LNCaP clone FGC (cell line): ENCODE measurements around the gene SMG6.

Experiments
- DNase-seq: peaks from one replicate; pipeline ENCODE4 v3.0.0-alpha.2; 2011; ENCODE audit warnings: low read depth
- H3K4me3 ChIP-seq: 2 replicates; pipeline ENCODE4 v1.5.1; 2011; ENCODE audit warnings: mild to moderate bottlenecking, low read depth, low read length, control low read depth
- TF ChIP-seq, protein P1 (sequence below): IDR thresholded peaks from 2 replicates; pipeline ENCODE4 v1.5.1; 2012; ENCODE audit warnings: mild to moderate bottlenecking; ENCODE audit not compliant: control insufficient read depth, insufficient read depth; ENCODE audit errors: extremely low read depth

The SMG6 gene

DNA sequence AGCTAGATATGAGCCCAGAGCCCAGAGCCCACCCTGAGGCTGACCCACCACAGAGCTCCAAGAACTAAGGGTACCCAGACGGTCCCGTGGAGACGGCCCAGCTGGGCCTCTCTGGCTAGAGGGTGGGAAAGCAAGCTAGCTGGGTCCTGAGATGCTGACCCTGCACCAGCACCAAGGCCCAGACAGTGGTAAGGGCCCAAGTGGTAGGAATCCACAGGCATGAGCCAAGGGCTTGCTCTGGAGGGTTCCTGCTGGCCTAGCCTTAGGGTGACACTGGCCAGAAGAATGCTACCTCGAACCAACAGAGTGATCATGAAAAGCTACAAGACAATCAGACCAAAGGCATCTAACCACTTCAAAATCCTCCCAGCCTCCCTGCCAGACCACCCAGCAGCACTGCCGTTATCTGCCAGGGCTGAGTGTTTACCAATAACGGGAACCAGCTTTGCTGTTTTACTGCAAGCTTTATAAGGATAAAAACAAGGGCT is 235.5 kb downstream of the SMG6 start:
- DNase-seq, result no peak
- TF ChIP-seq, protein P1, sequence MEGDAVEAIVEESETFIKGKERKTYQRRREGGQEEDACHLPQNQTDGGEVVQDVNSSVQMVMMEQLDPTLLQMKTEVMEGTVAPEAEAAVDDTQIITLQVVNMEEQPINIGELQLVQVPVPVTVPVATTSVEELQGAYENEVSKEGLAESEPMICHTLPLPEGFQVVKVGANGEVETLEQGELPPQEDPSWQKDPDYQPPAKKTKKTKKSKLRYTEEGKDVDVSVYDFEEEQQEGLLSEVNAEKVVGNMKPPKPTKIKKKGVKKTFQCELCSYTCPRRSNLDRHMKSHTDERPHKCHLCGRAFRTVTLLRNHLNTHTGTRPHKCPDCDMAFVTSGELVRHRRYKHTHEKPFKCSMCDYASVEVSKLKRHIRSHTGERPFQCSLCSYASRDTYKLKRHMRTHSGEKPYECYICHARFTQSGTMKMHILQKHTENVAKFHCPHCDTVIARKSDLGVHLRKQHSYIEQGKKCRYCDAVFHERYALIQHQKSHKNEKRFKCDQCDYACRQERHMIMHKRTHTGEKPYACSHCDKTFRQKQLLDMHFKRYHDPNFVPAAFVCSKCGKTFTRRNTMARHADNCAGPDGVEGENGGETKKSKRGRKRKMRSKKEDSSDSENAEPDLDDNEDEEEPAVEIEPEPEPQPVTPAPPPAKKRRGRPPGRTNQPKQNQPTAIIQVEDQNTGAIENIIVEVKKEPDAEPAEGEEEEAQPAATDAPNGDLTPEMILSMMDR, result no peak
- H3K4me3 ChIP-seq, result no peak overlapping the region

DNA sequence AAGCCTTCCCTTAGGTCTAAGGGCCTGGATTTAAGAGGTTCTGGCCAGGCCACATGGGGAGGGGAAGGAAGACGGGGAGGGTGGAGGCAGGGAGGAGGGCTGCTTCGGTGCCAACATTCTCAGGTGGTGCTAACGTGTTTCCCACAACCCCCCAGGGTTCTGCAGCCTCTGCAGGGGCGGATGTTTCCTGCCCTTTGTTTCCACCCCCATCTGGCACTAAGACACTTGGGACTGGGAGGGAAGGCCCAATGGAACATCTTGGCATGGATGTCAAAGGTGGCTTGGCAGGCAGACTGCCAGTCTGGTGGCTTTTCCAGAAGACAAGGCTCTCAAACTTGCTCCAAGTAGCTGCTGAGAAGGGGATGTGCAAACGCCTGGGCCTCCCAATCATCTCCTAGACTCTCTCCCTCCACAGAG is 236.0 kb downstream of the SMG6 start:
- TF ChIP-seq, protein P1, result no peak
- H3K4me3 ChIP-seq, result no peak overlapping the region
- no peak for DNase-seq

DNA sequence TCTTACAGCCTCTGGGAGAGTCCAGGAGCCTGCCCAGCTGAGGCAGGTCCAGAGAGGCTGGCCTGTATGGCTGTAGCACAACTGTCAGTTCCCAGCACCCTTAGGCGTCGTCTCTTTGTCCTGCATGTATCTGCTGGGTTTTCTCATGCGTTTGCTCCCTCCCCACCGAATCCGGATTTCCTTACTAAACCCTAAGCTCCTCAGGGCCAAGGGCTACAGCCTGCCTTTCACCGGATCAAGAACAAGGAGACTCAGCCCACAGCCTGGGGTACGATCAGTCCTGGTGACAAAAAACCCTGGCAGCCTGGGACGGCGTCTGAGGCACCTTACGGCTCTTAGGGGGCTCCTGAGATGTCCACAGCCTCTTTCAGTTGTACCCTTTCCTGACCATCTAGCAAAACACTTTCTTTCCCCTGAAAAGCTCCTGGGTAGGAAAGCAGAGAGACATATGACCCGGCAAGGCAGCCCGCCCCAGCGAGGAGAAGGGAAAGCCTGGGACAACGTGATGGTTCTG is 236.5 kb downstream of the SMG6 start:
- TF ChIP-seq, protein P1, result no peak
- DNase-seq, result no peak
- H3K4me3 ChIP-seq, result no peak overlapping the region

DNA sequence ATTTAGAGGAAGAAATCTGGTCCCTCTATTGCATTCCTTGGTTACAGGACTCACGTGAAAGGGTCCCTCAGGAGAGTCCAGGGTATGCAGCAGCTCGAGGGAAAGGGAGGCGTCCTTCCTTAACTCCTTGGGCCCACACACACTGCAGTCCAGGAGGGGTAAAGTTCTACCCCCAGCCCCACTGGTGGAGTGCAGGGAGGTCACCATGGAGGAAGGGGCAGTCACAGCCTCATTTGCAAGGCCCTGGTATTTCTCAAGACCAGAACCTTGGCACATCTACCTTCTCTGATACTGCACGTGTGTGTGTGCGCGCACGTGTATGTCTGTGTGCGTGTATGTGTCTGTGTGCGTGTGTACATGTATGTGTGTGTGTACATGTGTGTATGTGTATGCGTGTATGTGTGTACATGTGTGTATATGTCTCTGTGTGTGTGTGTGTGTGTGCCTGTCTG is 237.6 kb downstream of the SMG6 start:
- H3K4me3 ChIP-seq, result no peak overlapping the region
- TF ChIP-seq, protein P1, result no peak
- no peak for DNase-seq

DNA sequence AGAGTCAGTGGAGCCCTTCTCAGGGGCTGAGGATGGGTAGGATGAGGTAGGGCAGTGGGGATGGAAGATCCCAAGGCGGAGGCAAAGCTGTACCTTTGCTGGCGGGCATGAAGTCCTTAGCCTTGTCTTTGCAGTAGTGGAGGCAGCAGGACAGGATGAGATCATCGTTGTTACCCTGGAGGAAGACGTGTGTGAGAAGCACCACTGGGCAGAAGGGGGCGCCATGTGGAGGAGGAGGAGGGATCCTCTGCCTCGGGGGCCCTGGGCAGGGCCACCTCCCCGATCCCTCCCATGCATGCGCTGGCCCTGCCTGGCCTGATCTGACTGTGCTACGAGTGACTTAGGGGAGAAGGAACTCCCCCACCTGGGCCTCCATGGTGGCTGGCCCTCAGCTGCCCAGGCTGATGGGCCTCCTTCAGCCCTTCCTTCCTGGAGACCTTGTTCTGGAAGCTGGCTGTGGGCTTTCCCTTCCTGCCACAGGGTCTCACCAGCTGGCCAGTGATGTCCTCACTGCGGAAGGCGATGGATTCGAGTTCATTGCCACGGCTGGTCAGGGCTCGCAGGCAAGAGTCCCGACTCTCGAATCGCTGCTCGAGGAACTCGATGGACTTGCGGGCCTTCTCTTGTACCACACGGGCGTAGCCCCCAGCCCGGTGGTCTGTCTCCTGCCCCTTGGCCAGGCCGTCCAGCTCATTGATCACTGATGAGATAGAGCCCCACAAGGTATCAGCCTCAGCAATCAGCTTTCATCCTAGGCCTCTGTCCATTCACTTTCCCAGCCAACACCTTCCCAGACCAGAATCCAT is 238.4 kb downstream of the SMG6 start:
- no peak for DNase-seq
- no peak overlapping the region for H3K4me3 ChIP-seq
- TF ChIP-seq, protein P1, result peak; percentile 47

DNA sequence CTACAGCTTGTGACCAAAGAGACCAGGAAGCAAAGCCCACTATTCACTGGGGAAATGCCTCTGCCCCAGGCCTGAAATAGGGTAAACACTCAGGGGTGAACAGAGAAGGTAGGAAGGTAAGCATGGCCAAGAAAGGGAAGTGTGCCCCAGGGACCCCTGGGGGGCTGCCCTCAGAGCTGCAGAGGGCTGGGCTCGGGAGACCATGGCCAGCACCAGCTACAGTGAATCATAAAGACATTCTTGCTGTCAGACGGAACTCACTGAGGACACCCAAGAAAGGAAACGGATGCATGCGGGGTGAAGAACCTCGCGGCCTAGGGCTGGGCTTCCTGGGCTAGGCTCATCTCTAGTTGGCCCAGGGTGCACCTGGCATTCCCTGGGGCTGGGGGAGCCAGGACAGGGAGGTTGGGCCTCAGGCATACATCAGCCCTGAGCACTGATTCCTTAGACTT is 239.0 kb downstream of the SMG6 start:
- DNase-seq, result no peak
- TF ChIP-seq, protein P1, result no peak
- no peak overlapping the region for H3K4me3 ChIP-seq
